OCI-M2 (cell line): ENCODE results near the gene CFAP57.
"Not testable (repeated sequence)": the region's sequence is repeated elsewhere in the genome, so short reads cannot be mapped to it uniquely, and the experiment has no call there.

Experiments used
- DNase-seq: peaks from one replicate; lab custom pipeline; 2025; ENCODE audit not compliant: unreplicated experiment; lab: John Stamatoyannopoulos, UW

CFAP57 gene

GRCh38 chr1:43172527-43172972 is 420 bp downstream of the CFAP57 start:
- peak; percentile 12 for DNase-seq

GRCh38 chr1:43174873-43175272 is 2.7 kb downstream of the CFAP57 start:
- DNase-seq: no peak

- DNase-seq: no peak
Observed at GRCh38 chr1:43177691-43178090, 5.6 kb downstream of the CFAP57 start.

GRCh38 chr1:43184388-43184787 is 12.3 kb downstream of the CFAP57 start:
- DNase-seq: no peak

GRCh38 chr1:43184995-43185394 is 12.9 kb downstream of the CFAP57 start:
- no peak for DNase-seq

- DNase-seq: no peak
Observed at GRCh38 chr1:43188106-43188505, 16.0 kb downstream of the CFAP57 start.

- no peak for DNase-seq
Observed at GRCh38 chr1:43194509-43194908, 22.4 kb downstream of the CFAP57 start.

GRCh38 chr1:43197343-43198127 is 25.4 kb downstream of the CFAP57 start:
- no peak for DNase-seq

GRCh38 chr1:43199093-43199726 is 27.1 kb downstream of the CFAP57 start:
- no peak for DNase-seq

GRCh38 chr1:43203859-43204258 is 31.7 kb downstream of the CFAP57 start:
- no peak for DNase-seq

GRCh38 chr1:43204394-43204793 is 32.3 kb downstream of the CFAP57 start:
- no peak for DNase-seq

GRCh38 chr1:43205671-43206070 is 33.5 kb downstream of the CFAP57 start:
- no peak for DNase-seq

- DNase-seq: no peak
Observed at GRCh38 chr1:43206600-43207228, 34.6 kb downstream of the CFAP57 start.

- no peak for DNase-seq
Observed at GRCh38 chr1:43207229-43207853, 35.2 kb downstream of the CFAP57 start.

GRCh38 chr1:43208277-43208676 is 36.1 kb downstream of the CFAP57 start:
- not testable (repeated sequence) for DNase-seq

GRCh38 chr1:43214501-43215444 is 42.6 kb downstream of the CFAP57 start:
- no peak for DNase-seq

GRCh38 chr1:43217747-43218146 is 45.6 kb downstream of the CFAP57 start:
- DNase-seq: no peak

GRCh38 chr1:43220905-43221778 is 49.0 kb downstream of the CFAP57 start:
- no peak for DNase-seq

- no peak for DNase-seq
Observed at GRCh38 chr1:43221797-43222196, 49.7 kb downstream of the CFAP57 start.

- no peak for DNase-seq
Observed at GRCh38 chr1:43222879-43223278, 50.7 kb downstream of the CFAP57 start.
